Lower leg skin (tissue), 4 donors: ENCODE measurements around the gene ACAP1. TPM values are rescaled to one million over a fixed set of nuclear protein-coding genes. Genes with fewer than 3 reads are reported as not detected.

Source experiments
- DNase-seq, 2 donors: peaks; one replicate each; pipeline ENCODE4 v3.0.0-alpha.2; 2019; ENCODE audit warnings: low spot score in 2 of 2
- H3K4me3 ChIP-seq: fragments of 200-600 bp; sonication (generic); 2 replicates; pipeline ENCODE4 v1.5.1; 2017; ENCODE audit warnings: mild to moderate bottlenecking, low read depth; ENCODE audit not compliant: poor library complexity, severe bottlenecking
- CTCF ChIP-seq, 3 donors: fragments of 450-650 bp; IDR thresholded peaks; one replicate each; pipeline ENCODE4 v1.5.1; 2016; ENCODE audit warnings: antibody characterized with exemption in 3 of 3, mild to moderate bottlenecking in 3 of 3, moderate library complexity in 2 of 3
- POLR2A ChIP-seq, 2 donors: fragments of 450-650 bp; IDR thresholded peaks; one replicate each; pipeline ENCODE4 v1.6.1; 2016 to 2017; ENCODE audit warnings: antibody characterized with exemption in 2 of 2, mild to moderate bottlenecking in 1 of 2, moderate library complexity in 1 of 2
- WGBS, 2 donors: methylation state at CpG; one replicate each; pipeline ENCODE4 v1.1.5; 2018; 5-methylcytosine and 5-hydroxymethylcytosine counted together
- intact Hi-C: fragments of 100-400 bp; cut with DNase I; formaldehyde crosslinking; loops from one replicate; pipeline ENCODE4 v1.15.0; 2023; ENCODE audit warnings: low total_unique reads
- total RNA-seq, 4 donors: library from RNA; depleted of rRNA; stranded (reverse); fragments of >200 nt; gene quantifications; one replicate each; pipeline ENCODE4 v1.1.0, GENCODE V29; 2016

Gene ACAP1
- total RNA-seq, 4 donors from 2014 or later: 2.9 to 5.6 (median 3.8) TPM

- no peak overlapping the region for H3K4me3 ChIP-seq
- intact Hi-C loops: no loop called here
- 85 to 93% methylated on average over 7 of the region's 7 CpGs for WGBS, 2 donors
- DNase-seq: no peak
- no peak for TF ChIP-seq CTCF (IDR thresholded peaks at IDR 0.05)
- no peak for TF ChIP-seq POLR2A (IDR thresholded peaks at IDR 0.05)
Measured at GRCh38 chr17:7327056-7327455, 9.3 kb upstream of the ACAP1 start.

GRCh38 chr17:7327501-7327900, 8.8 kb upstream of the ACAP1 start:
- TF ChIP-seq POLR2A (IDR thresholded peaks at IDR 0.05) (no peak), CTCF (IDR thresholded peaks at IDR 0.05) (no peak)

GRCh38 chr17:7328009-7328408, 8.3 kb upstream of the ACAP1 start:
- no peak overlapping the region for H3K4me3 ChIP-seq
- intact Hi-C loops: loop anchor here (2.0 kb wide), 1 partner anchor 75 kb away; no protein-coding TSS in a partner anchor
- no peak for DNase-seq
- no peak for TF ChIP-seq POLR2A (IDR thresholded peaks at IDR 0.05)
- TF ChIP-seq CTCF (IDR thresholded peaks at IDR 0.05): no peak
- 64 to 73% methylated on average over 1 of the region's 1 CpG for WGBS, 2 donors

More at GRCh38 chr17:7327501-7327900, 8.8 kb upstream of the ACAP1 start:
- 79 to 84% methylated on average over 17 of the region's 17 CpGs for WGBS, 2 donors
- intact Hi-C loops: no loop called here
- DNase-seq: no peak
- no peak overlapping the region for H3K4me3 ChIP-seq

GRCh38 chr17:7328840-7329373, 7.4 kb upstream of the ACAP1 start, which contains the start of gene NEURL4:
Gene NEURL4 (minus strand): TSS chr17:7329335. CDS start chr17:7329312, 23 bp downstream.
- no peak for DNase-seq
- intact Hi-C loops: loop anchor here (2.0 kb wide), 1 partner anchor 74 kb away; no protein-coding TSS in a partner anchor
- WGBS, 2 donors: 0 to 1% methylated on average over 17 to 38 of the region's 50 CpGs
- H3K4me3 ChIP-seq: peak within 1 kb of the TSS; percentile 66
- no peak for TF ChIP-seq CTCF (IDR thresholded peaks at IDR 0.05)
- no peak for TF ChIP-seq POLR2A (IDR thresholded peaks at IDR 0.05)

GRCh38 chr17:7329374-7329996, 6.8 kb upstream of the ACAP1 start:
- intact Hi-C loops: loop anchor here (2.0 kb wide), 1 partner anchor 73 kb away; no protein-coding TSS in a partner anchor
- WGBS, 2 donors: 0 to 2% methylated on average over 10 to 19 of the region's 43 CpGs

More at GRCh38 chr17:7329374-7329996, 6.8 kb upstream of the ACAP1 start:
- TF ChIP-seq POLR2A (IDR thresholded peaks at IDR 0.05) (peak in 1 of 2 donors; percentile 61), CTCF (IDR thresholded peaks at IDR 0.05) (no peak)
- DNase-seq: peak; percentile 98 to 100
- H3K4me3 ChIP-seq: peak overlapping the region; percentile 66
